H9 (cell line): ENCODE results near the gene SEMA3C. TPM values are rescaled to one million over a fixed set of nuclear protein-coding genes. Genes with fewer than 3 reads are reported as not detected.

Experiments
- DNase-seq: peaks from one replicate; pipeline ENCODE4 v3.0.0-alpha.2; 2017
- H2AFZ ChIP-seq: one replicate; pipeline ENCODE4 v1.6.1; 2013; ENCODE audit warnings: mild to moderate bottlenecking, low read length, control low read depth, moderate library complexity
- H2AK5ac ChIP-seq: 2 replicates; pipeline ENCODE4 v1.6.1; 2013; ENCODE audit warnings: low read length, control low read depth, mixed read lengths; ENCODE audit not compliant: insufficient read length
- H2BK120ac ChIP-seq: one replicate; pipeline ENCODE4 v1.6.1; 2013; ENCODE audit warnings: low read depth, mild to moderate bottlenecking, low read length, control low read depth, inconsistent platforms; ENCODE audit not compliant: poor library complexity, severe bottlenecking
- H2BK12ac ChIP-seq: 2 replicates; pipeline ENCODE4 v1.6.1; 2013; ENCODE audit warnings: low read length, control low read depth, mixed read lengths, low read depth; ENCODE audit not compliant: insufficient read length
- H2BK15ac ChIP-seq: 2 replicates; pipeline ENCODE4 v1.6.1; 2013; ENCODE audit warnings: low read depth, low read length, control low read depth
- H2BK20ac ChIP-seq: one replicate; pipeline ENCODE4 v1.6.1; 2013; ENCODE audit warnings: low read depth, mild to moderate bottlenecking, low read length, control low read depth, inconsistent platforms; ENCODE audit not compliant: poor library complexity, severe bottlenecking
- H2BK5ac ChIP-seq: 2 replicates; pipeline ENCODE4 v1.6.1; 2013; ENCODE audit warnings: low read length, control low read depth, mixed read lengths; ENCODE audit not compliant: insufficient read length
- H3K14ac ChIP-seq: 2 replicates; pipeline ENCODE4 v1.6.1; 2013; ENCODE audit warnings: low read length, control low read depth; ENCODE audit not compliant: insufficient read depth
- H3K18ac ChIP-seq: 2 replicates; pipeline ENCODE4 v1.6.1; 2013; ENCODE audit warnings: low read depth, mild to moderate bottlenecking, mixed read lengths, low read length, control low read depth; ENCODE audit not compliant: insufficient read length
- H3K23ac ChIP-seq: 2 replicates; pipeline ENCODE4 v1.6.1; 2013; ENCODE audit warnings: low read length, control low read depth, mixed read lengths, low read depth; ENCODE audit not compliant: insufficient read length
- H3K23me2 ChIP-seq: 2 replicates; pipeline ENCODE4 v1.6.1; 2013; ENCODE audit warnings: low read depth, mild to moderate bottlenecking, mixed read lengths, low read length, control low read depth; ENCODE audit not compliant: insufficient read length, poor library complexity, severe bottlenecking
- H3K27ac ChIP-seq: 2 replicates; pipeline ENCODE4 v1.5.1; 2013; ENCODE audit warnings: low read length, control low read depth, mixed read lengths, low read depth; ENCODE audit not compliant: insufficient read length
- H3K27me3 ChIP-seq: 2 replicates; pipeline ENCODE4 v1.6.1; 2013; ENCODE audit warnings: low read length, control low read depth, inconsistent platforms; ENCODE audit not compliant: insufficient read depth
- H3K4ac ChIP-seq: 2 replicates; pipeline ENCODE4 v1.6.1; 2013; ENCODE audit warnings: low read depth, mild to moderate bottlenecking, control low read depth, inconsistent platforms, low read length, moderate library complexity
- H3K4me1 ChIP-seq: 2 replicates; pipeline ENCODE4 v1.6.1; 2013; ENCODE audit warnings: low read length, control low read depth, inconsistent platforms; ENCODE audit not compliant: insufficient read depth
- H3K4me2 ChIP-seq: 2 replicates; pipeline ENCODE4 v1.6.1; 2013; ENCODE audit warnings: low read length, control low read depth, mixed read lengths; ENCODE audit not compliant: insufficient read length, insufficient read depth
- H3K56ac ChIP-seq: 2 replicates; pipeline ENCODE4 v1.6.1; 2013; ENCODE audit warnings: low read depth, mild to moderate bottlenecking, mixed read lengths, low read length, control low read depth; ENCODE audit not compliant: insufficient read length
- H3K79me1 ChIP-seq: 2 replicates; pipeline ENCODE4 v1.6.1; 2013; ENCODE audit warnings: low read depth, mild to moderate bottlenecking, moderate library complexity, low read length, control low read depth, inconsistent platforms; ENCODE audit not compliant: insufficient read depth, poor library complexity, severe bottlenecking
- H3K79me2 ChIP-seq: 2 replicates; pipeline ENCODE4 v1.6.1; 2013; ENCODE audit warnings: low read length, control low read depth, inconsistent platforms; ENCODE audit not compliant: insufficient read depth
- H3K9ac ChIP-seq: 2 replicates; pipeline ENCODE4 v1.6.1; 2013; ENCODE audit warnings: low read length, control low read depth, mixed read lengths; ENCODE audit not compliant: insufficient read length; ENCODE audit errors: extremely low read depth
- H3K9me3 ChIP-seq: one replicate; pipeline ENCODE4 v1.6.1; 2013; ENCODE audit warnings: low read depth, low read length, inconsistent platforms; ENCODE audit not compliant: control insufficient read depth
- H3T11ph ChIP-seq: one replicate; pipeline ENCODE4 v1.6.1; 2013; ENCODE audit warnings: mild to moderate bottlenecking, low read length, control low read depth, inconsistent platforms
- H4K20me1 ChIP-seq: one replicate; pipeline ENCODE4 v1.6.1; 2013; ENCODE audit not compliant: control insufficient read depth, insufficient read length, insufficient read depth
- H4K5ac ChIP-seq: 2 replicates; pipeline ENCODE4 v1.6.1; 2013; ENCODE audit warnings: low read depth, mild to moderate bottlenecking, mixed read lengths, low read length, control low read depth; ENCODE audit not compliant: insufficient read length
- H4K8ac ChIP-seq: replicated peaks from 2 replicates; pipeline ENCODE4 v1.6.1; 2013; ENCODE audit warnings: low read length, control low read depth, mixed read lengths, low read depth; ENCODE audit not compliant: insufficient read length
- H4K91ac ChIP-seq: 2 replicates; pipeline ENCODE4 v1.6.1; 2013; ENCODE audit warnings: low read depth, mild to moderate bottlenecking, moderate library complexity, mixed read lengths, low read length, control low read depth; ENCODE audit not compliant: insufficient read length
- H3K27ac Mint-ChIP-seq, 3 experiments: 2 replicates in 2 of 3; 3 replicates in 1 of 3; pipeline ENCODE4 v1.8.0; 2020 to 2021; ENCODE audit warnings: mixed read lengths in 3 of 3, mild to moderate bottlenecking in 1 of 3, moderate library complexity in 1 of 3
- H3K27me3 Mint-ChIP-seq: 2 replicates; pipeline ENCODE4 v1.8.0; 2021; ENCODE audit warnings: low read depth, mild to moderate bottlenecking, moderate library complexity, mixed read lengths
- H3K36me3 Mint-ChIP-seq, 3 experiments: 2 replicates in 2 of 3; 3 replicates in 1 of 3; pipeline ENCODE4 v1.8.0; 2020 to 2021; ENCODE audit warnings: low read depth in 3 of 3, mixed read lengths in 3 of 3; ENCODE audit not compliant: insufficient read depth in 1 of 3
- H3K4me1 Mint-ChIP-seq, 2 experiments: 2 replicates each; pipeline ENCODE4 v1.8.0; 2020; ENCODE audit warnings: mixed read lengths in 2 of 2
- H3K4me3 Mint-ChIP-seq, 2 experiments: 2 replicates in 1 of 2; 3 replicates in 1 of 2; pipeline ENCODE4 v1.8.0; 2020 to 2021; ENCODE audit warnings: mild to moderate bottlenecking in 2 of 2, mixed read lengths in 2 of 2, moderate library complexity in 1 of 2
- H3K9me3 Mint-ChIP-seq, 2 experiments: 2 replicates in 1 of 2; 3 replicates in 1 of 2; pipeline ENCODE4 v1.8.0; 2020; ENCODE audit warnings: mild to moderate bottlenecking in 2 of 2, mixed read lengths in 2 of 2, moderate library complexity in 1 of 2
- CTCF ChIP-seq: fragments of 200-600 bp; sonication (generic); conservative IDR thresholded peaks from 3 replicates; pipeline ENCODE4 v1.8.0; 2021; ENCODE audit warnings: antibody characterized with exemption, mild to moderate bottlenecking
- WGBS: extraction: QIAGEN DNeasy Blood & Tissue Kit; methylation state at CpG from one replicate; pipeline ENCODE4 v1.1.7; 2013; ENCODE audit warnings: missing lambda C conversion rate, low lambda C conversion rate, mixed read lengths; ENCODE audit not compliant: insufficient read length; ENCODE audit errors: extremely low coverage; 5-methylcytosine and 5-hydroxymethylcytosine counted together
- total RNA-seq: library from RNA; stranded (reverse); gene quantifications from 2 replicates; pipeline ENCODE4 v1.2.1, GENCODE V29; 2021

Gene SEMA3C
- total RNA-seq, 1 experiment from 2014 or later, result 1.6 TPM

DNA sequence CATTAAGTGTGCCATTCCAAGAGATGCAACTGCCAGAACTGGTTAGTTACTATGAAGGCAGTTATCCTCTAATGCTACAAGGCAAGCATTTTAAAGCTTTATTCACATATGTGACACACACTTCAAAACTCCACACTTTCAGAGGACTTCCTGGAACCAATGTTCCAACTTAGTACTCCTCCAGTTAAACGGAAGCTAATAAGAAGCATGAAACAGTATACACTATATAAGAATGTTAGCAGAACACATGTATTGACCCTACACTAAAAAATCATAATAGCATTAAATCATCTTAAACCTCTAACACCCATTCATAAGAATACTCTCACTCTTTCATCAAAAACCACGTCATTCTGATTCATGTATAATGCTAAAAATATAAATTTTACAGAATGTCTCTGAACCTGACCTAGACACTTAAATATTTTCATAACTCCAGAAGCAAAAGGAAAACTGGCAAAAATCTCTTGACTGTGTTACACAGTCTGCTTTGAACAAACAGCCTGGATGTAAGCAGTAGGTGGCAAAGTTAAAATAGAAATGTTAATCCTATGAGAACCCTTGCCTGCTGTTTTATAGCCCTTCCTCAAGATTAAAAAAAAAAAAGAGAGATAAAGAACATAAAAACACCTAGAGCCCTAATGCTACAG is 135.0 kb downstream of the SEMA3C start:
- TF ChIP-seq CTCF, result no peak
- Histone ChIP-seq H3K23ac (no peak overlapping the region), H3K79me2 (no peaks in the 10 kb centered on the region), H3K9me3 (no peaks in the 10 kb centered on the region), H3T11ph (no peak overlapping the region), H3K4ac (no peak overlapping the region), H3K23me2 (no peaks in the 10 kb centered on the region), H4K91ac (no peak overlapping the region), H4K8ac (no peak overlapping the region), H3K18ac (no peak overlapping the region), H2BK120ac (no peak overlapping the region), H3K27me3 (no peaks in the 10 kb centered on the region), H2BK15ac (no peak overlapping the region), H3K27ac (no peak overlapping the region), H3K14ac (no peak overlapping the region), H3K4me2 (no peak overlapping the region), H2AK5ac (no peak overlapping the region), H2BK5ac (no peak overlapping the region), H4K20me1 (no peaks in the 10 kb centered on the region), H3K9ac (no peak overlapping the region), H2AFZ (no peak overlapping the region), H3K4me1 (no peaks in the 10 kb centered on the region), H3K79me1 (no peaks in the 10 kb centered on the region), H4K5ac (no peak overlapping the region), H2BK20ac (no peak overlapping the region), H2BK12ac (no peak overlapping the region), H3K56ac (no peak overlapping the region)
- no peaks in the 10 kb centered on the region for H3K27me3 Mint-ChIP-seq
- no peak overlapping the region for H3K4me3 Mint-ChIP-seq
- H3K4me1 Mint-ChIP-seq, result peaks cover 11 to 17% of the 10 kb centered on the region in 2 experiments
- no peaks in the 10 kb centered on the region for H3K9me3 Mint-ChIP-seq
- H3K36me3 Mint-ChIP-seq, result no peaks in the 10 kb centered on the region
- no peak overlapping the region; a peak in 1 of 7 replicates for H3K27ac Mint-ChIP-seq
- DNase-seq, result no peak
- 100% methylated on average over 1 of the region's 2 CpGs for WGBS
